Lower lobe of right lung (tissue), 2 donors: ENCODE data around the gene CNOT2. TPM values are rescaled to one million over a fixed set of nuclear protein-coding genes. Genes with fewer than 3 reads are reported as not detected.

Experiments
- ATAC-seq, 2 donors: fragments of 200-7000 bp; cut with Tn5 transposase; one replicate each; pipeline ENCODE4 v1.9.1; 2020 to 2022; ENCODE audit warnings: mild to moderate bottlenecking in 2 of 2, moderate library complexity in 2 of 2
- DNase-seq: peaks from one replicate; pipeline ENCODE4 v3.0.0-alpha.2; 2020
- H3K27ac ChIP-seq: fragments of 200-600 bp; one replicate; pipeline ENCODE4 v1.8.0; 2022
- H3K27me3 ChIP-seq: fragments of 200-600 bp; one replicate; pipeline ENCODE4 v1.8.0; 2022; ENCODE audit warnings: low read depth
- H3K36me3 ChIP-seq: fragments of 200-600 bp; one replicate; pipeline ENCODE4 v1.8.0; 2022; ENCODE audit warnings: mild to moderate bottlenecking
- H3K4me1 ChIP-seq: fragments of 200-600 bp; one replicate; pipeline ENCODE4 v1.8.0; 2022
- H3K4me3 ChIP-seq: fragments of 200-600 bp; one replicate; pipeline ENCODE4 v1.8.0; 2022; ENCODE audit warnings: mild to moderate bottlenecking
- H3K9me3 ChIP-seq: fragments of 200-600 bp; one replicate; pipeline ENCODE4 v1.8.0; 2022
- CTCF ChIP-seq: fragments of 200-600 bp; IDR thresholded peaks from one replicate; pipeline ENCODE4 v1.8.0; 2022; ENCODE audit warnings: antibody characterized with exemption, mild to moderate bottlenecking
- intact Hi-C: fragments of 100-400 bp; cut with DNase I; formaldehyde crosslinking; loops from one replicate; pipeline ENCODE4 v1.11.0; 2022
- total RNA-seq: library from RNA; stranded (reverse); fragmentation: NEBNext Ultra II Directional; extraction: Animal tissue kit (Norgen Biotek cat#: 25700); gene quantifications from one replicate; pipeline ENCODE4 v1.2.1, GENCODE V29; 2021
- donor health status: DM: no; HTN: yes; CAD: no; lungs with severe emphysema.

Gene CNOT2
- total RNA-seq, 1 donor from 2014 or later: 66.2 TPM

GRCh38 chr12:70402597-70402996 lies 159.4 kb downstream of the CNOT2 start:
- no peak for TF ChIP-seq CTCF
- Histone ChIP-seq H3K4me1 (no peaks in the 10 kb centered on the region), H3K36me3 (no peaks in the 10 kb centered on the region), H3K9me3 (no peaks in the 10 kb centered on the region), H3K4me3 (no peak overlapping the region), H3K27ac (no peak overlapping the region), H3K27me3 (no peaks in the 10 kb centered on the region)
- intact Hi-C loops: no loop called here
- no peak for ATAC-seq
- DNase-seq: no peak

GRCh38 chr12:70403826-70404225 lies 160.6 kb downstream of the CNOT2 start:
- no peaks in the 10 kb centered on the region for H3K27me3 ChIP-seq
- DNase-seq (no peak), ATAC-seq (no peak)
- H3K4me3 ChIP-seq: no peak overlapping the region
- H3K9me3 ChIP-seq: no peaks in the 10 kb centered on the region
- no peak overlapping the region for H3K27ac ChIP-seq
- TF ChIP-seq CTCF: no peak
- no peaks in the 10 kb centered on the region for H3K4me1 ChIP-seq
- H3K36me3 ChIP-seq: no peaks in the 10 kb centered on the region
- intact Hi-C loops: no loop called here

Other genes with a start within 250 kb of the CNOT2 start
- 4.5 TPM for gene KCNMB4, start 122.9 kb downstream of the CNOT2 start, total RNA-seq